Measurements from ENCODE around the gene CBR4. TPM values are rescaled to one million over a fixed set of nuclear protein-coding genes. Genes with fewer than 3 reads are reported as not detected.
A peak's percentile ranks its signal among the peaks of the same experiment; 100 is the strongest.

The CBR4 gene
- total RNA-seq, 2 donors from 2014 or later, result 39.0 to 55.6 TPM

DNA sequence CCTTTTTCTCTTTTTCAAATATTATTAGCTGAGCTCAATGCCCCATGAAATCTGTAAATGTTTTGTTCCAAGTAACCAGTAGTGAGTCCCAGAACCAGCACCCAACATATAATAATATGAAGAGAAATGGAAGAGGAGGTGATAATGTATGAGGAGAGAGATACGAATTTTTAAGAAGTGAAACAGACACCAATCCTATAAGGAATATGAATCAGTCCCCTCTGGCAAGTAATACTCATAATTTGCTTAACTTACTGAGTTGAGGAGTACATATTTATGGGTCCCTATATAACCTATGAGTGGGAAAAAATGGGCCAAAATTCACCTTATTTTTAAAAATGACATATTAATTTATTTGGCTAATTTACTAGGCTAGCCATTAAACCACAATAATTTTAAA lies 8.4 kb upstream of the CBR4 start:
- Histone ChIP-seq H3K9me3 (ENCODE audit: control insufficient read depth, low read length) (no peaks in the 10 kb centered on the region), H3K27me3 (ENCODE audit: control insufficient read depth, insufficient read depth, low read length, poor library complexity, severe bottlenecking) (no peaks in the 10 kb centered on the region), H3K9ac (ENCODE audit: extremely low read depth, low read length, poor library complexity, severe bottlenecking) (no peak overlapping the region), H3K36me3 (ENCODE audit: control insufficient read depth, insufficient read depth, low read length) (no peaks in the 10 kb centered on the region), H3K27ac (ENCODE audit: low read depth, low read length) (no peak overlapping the region), H3K4me3 (ENCODE audit: low read length) (no peak overlapping the region), H3K4me1 (ENCODE audit: control insufficient read depth, insufficient read depth, low read length) (peaks cover 20% of the 10 kb centered on the region)
- no CpG with 5 or more reads among the region's 1 CpG for WGBS, 2 experiments (ENCODE audit: insufficient coverage in 1 of 2, insufficient read length in 1 of 2)
- Mint-ChIP-seq H3K4me3 (no peak overlapping the region), H3K27ac (no peak overlapping the region), H3K36me3 (ENCODE audit: low read depth) (no peaks in the 10 kb centered on the region), H3K4me1 (peaks cover 35% of the 10 kb centered on the region), H3K9me3 (no peaks in the 10 kb centered on the region), H3K27me3 (ENCODE audit: insufficient read depth) (peaks cover 10% of the 10 kb centered on the region)
- no peak for TF ChIP-seq CTCF (conservative IDR thresholded peaks at IDR 0.05)
- no peak for DNase-seq

GRCh38 chr4:169017971-169018370 lies 7.9 kb upstream of the CBR4 start:
- Histone ChIP-seq H3K9me3 (ENCODE audit: control insufficient read depth, low read length) (no peaks in the 10 kb centered on the region), H3K4me1 (ENCODE audit: control insufficient read depth, insufficient read depth, low read length) (peaks cover 20% of the 10 kb centered on the region), H3K4me3 (ENCODE audit: low read length) (no peak overlapping the region), H3K9ac (ENCODE audit: extremely low read depth, low read length, poor library complexity, severe bottlenecking) (peak overlapping the region; percentile 35), H3K27me3 (ENCODE audit: control insufficient read depth, insufficient read depth, low read length, poor library complexity, severe bottlenecking) (no peaks in the 10 kb centered on the region), H3K27ac (ENCODE audit: low read depth, low read length) (no peak overlapping the region), H3K36me3 (ENCODE audit: control insufficient read depth, insufficient read depth, low read length) (no peaks in the 10 kb centered on the region)
- Mint-ChIP-seq H3K36me3 (ENCODE audit: low read depth) (no peaks in the 10 kb centered on the region), H3K27me3 (ENCODE audit: insufficient read depth) (peaks cover 10% of the 10 kb centered on the region), H3K27ac (peak overlapping the region; percentile 9), H3K4me3 (peak overlapping the region; percentile 18), H3K9me3 (no peaks in the 10 kb centered on the region), H3K4me1 (peaks cover 35% of the 10 kb centered on the region)
- no peak for TF ChIP-seq CTCF (conservative IDR thresholded peaks at IDR 0.05)
- DNase-seq, result peak; percentile 86
- 33 to 80% methylated on average over 1 to 5 of the region's 5 CpGs for WGBS, 2 experiments (ENCODE audit: insufficient coverage in 1 of 2, insufficient read length in 1 of 2)

- H3K36me3 ChIP-seq (ENCODE audit: control insufficient read depth, insufficient read depth, low read length), result no peaks in the 10 kb centered on the region
- H3K27ac Mint-ChIP-seq, result no peak overlapping the region
- TF ChIP-seq CTCF (conservative IDR thresholded peaks at IDR 0.05), result no peak
- H3K4me3 ChIP-seq (ENCODE audit: low read length), result no peak overlapping the region
- DNase-seq, result peak; percentile 58
- peaks cover 20% of the 10 kb centered on the region for H3K4me1 ChIP-seq (ENCODE audit: control insufficient read depth, insufficient read depth, low read length)
- no peak overlapping the region for H3K9ac ChIP-seq (ENCODE audit: extremely low read depth, low read length, poor library complexity, severe bottlenecking)
- no peaks in the 10 kb centered on the region for H3K36me3 Mint-ChIP-seq (ENCODE audit: low read depth)
- peaks cover 7% of the 10 kb centered on the region for H3K27me3 Mint-ChIP-seq (ENCODE audit: insufficient read depth)
- H3K9me3 ChIP-seq (ENCODE audit: control insufficient read depth, low read length), result no peaks in the 10 kb centered on the region
- peaks cover 42% of the 10 kb centered on the region for H3K4me1 Mint-ChIP-seq
- H3K4me3 Mint-ChIP-seq, result no peak overlapping the region
- no peaks in the 10 kb centered on the region for H3K27me3 ChIP-seq (ENCODE audit: control insufficient read depth, insufficient read depth, low read length, poor library complexity, severe bottlenecking)
- H3K9me3 Mint-ChIP-seq, result no peaks in the 10 kb centered on the region
- WGBS, 2 experiments (ENCODE audit: insufficient coverage in 1 of 2, insufficient read length in 1 of 2), result 60 to 64% methylated on average over 5 of the region's 5 CpGs
- no peak overlapping the region for H3K27ac ChIP-seq (ENCODE audit: low read depth, low read length)
Observed at GRCh38 chr4:169015186-169015623, 5.2 kb upstream of the CBR4 start.

All from endodermal cell (in vitro differentiated cells).